ENCODE measurements around the gene NHSL2. TPM values are rescaled to one million over a fixed set of nuclear protein-coding genes. Genes with fewer than 3 reads are reported as not detected.

The NHSL2 gene
- total RNA-seq, 2 experiments from 2014 or later: 0.58 to 0.88 TPM

DNA sequence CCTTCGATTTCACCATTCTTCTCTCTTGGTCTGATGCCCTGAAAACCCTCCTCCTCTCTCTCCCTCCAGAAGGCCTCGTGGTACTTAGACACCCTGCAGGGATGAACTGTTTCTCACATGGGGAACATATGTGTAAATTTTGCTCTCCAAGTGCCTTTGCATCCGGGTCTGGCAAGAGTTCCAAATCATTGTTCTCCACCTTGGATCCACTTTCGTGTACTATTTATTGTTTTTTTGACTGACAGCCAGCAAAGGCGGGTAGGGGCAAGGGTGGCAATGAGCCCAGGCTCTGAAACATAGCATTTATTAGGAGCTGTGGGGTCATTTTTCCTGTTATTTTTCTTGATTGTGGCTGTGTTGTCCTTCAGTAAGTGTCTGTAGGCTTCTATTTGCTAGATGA, 139.4 kb downstream of the NHSL2 start:
- intact Hi-C loops (cut with micrococcal nuclease): no loop called here
- POLR2A ChIA-PET: no interaction called here
- H3K9me3 Mint-ChIP-seq: no peaks in the 10 kb centered on the region

DNA sequence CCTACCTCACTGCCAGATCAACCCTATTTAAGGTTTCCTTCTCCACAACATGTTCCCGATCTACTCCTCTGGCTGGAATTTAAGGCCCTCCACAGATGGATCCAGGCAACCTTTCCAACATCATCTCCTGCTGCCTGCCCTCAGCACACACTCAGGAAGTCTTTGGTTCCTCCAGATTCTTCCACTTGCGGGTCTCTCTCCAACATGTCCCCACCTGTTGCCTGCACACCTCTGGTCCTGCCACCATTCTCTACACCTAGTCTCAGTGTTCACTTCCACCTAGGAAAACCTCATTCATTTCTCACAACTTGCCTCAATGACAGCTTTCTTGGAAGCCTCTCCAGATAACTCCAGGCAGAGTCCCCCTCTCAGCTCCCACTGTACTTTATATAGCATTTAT, 140.9 kb downstream of the NHSL2 start:
- intact Hi-C loops (cut with micrococcal nuclease): no loop called here
- H3K9me3 Mint-ChIP-seq: no peaks in the 10 kb centered on the region
- H3K27ac Mint-ChIP-seq: no peak overlapping the region
- no peak for TF ChIP-seq CTCF (IDR thresholded peaks at IDR 0.05)
- DNase-seq (no peak), ATAC-seq (no peak)
- H3K36me3 Mint-ChIP-seq (ENCODE audit: low read depth): no peaks in the 10 kb centered on the region
- CTCF ChIA-PET: no interaction called here
- H3K27me3 Mint-ChIP-seq: peaks cover 1% of the 10 kb centered on the region
- H3K4me1 Mint-ChIP-seq (ENCODE audit: low read depth): peaks cover 1% of the 10 kb centered on the region
- POLR2A ChIA-PET: no interaction called here
- H3K4me3 Mint-ChIP-seq: no peak overlapping the region

More for the DNA sequence above, 139.4 kb downstream of the NHSL2 start:
- H3K36me3 Mint-ChIP-seq (ENCODE audit: low read depth): no peaks in the 10 kb centered on the region
- H3K4me1 Mint-ChIP-seq (ENCODE audit: low read depth): peaks cover 8% of the 10 kb centered on the region
- no peak for TF ChIP-seq CTCF (IDR thresholded peaks at IDR 0.05)
- H3K27ac Mint-ChIP-seq: no peak overlapping the region
- ATAC-seq: no peak
- no peak overlapping the region for H3K4me3 Mint-ChIP-seq
- CTCF ChIA-PET: no interaction called here
- peaks cover 1% of the 10 kb centered on the region for H3K27me3 Mint-ChIP-seq
- DNase-seq: no peak

DNA sequence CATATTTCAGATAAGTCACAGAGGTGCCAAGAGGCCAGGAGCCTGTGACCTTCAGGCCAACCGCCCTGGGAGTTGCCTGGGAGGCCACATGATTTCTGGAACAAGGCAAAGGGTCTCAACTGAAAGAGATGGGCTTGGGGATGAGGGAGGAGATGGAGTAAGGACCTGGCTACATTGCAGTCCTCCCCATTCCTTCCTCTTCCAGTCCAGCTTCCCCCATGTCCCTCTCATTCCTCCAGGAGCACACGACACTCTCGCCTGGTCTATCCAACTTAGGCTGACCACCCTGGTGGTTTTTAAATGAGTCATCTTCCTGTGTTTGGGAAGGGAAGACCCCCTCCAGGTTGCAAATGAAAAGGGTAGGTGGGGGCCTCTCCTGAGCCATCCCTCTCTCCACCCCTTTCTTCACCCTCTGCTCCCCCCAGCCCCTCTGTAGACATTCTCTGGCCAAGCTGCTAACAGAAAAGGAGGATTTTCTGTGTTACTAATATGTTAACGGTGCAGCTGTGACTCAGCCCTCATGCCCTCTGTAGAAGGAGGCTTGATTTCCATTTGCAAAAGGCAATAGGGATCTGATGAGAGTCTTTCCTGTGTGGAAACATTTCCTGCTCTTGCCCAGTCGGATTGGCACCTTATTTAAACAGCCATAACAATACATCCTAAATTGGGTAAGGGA, 141.9 kb downstream of the NHSL2 start:
- no peak for DNase-seq
- ChIA-PET CTCF (no interaction called here), POLR2A (no interaction called here)
- H3K27ac Mint-ChIP-seq: no peak overlapping the region
- H3K27me3 Mint-ChIP-seq: peaks cover 1% of the 10 kb centered on the region
- H3K4me1 Mint-ChIP-seq (ENCODE audit: low read depth): no peaks in the 10 kb centered on the region
- H3K36me3 Mint-ChIP-seq (ENCODE audit: low read depth): no peaks in the 10 kb centered on the region
- no peak for ATAC-seq
- intact Hi-C loops (cut with micrococcal nuclease): no loop called here
- H3K9me3 Mint-ChIP-seq: no peaks in the 10 kb centered on the region
- no peak for TF ChIP-seq CTCF (IDR thresholded peaks at IDR 0.05)
- H3K4me3 Mint-ChIP-seq: no peak overlapping the region

GRCh38 chrX:72053508-72053907, 142.9 kb downstream of the NHSL2 start:
- ChIA-PET POLR2A (no interaction called here), CTCF (no interaction called here)
- ATAC-seq (no peak), DNase-seq (no peak)
- Mint-ChIP-seq H3K4me3 (no peak overlapping the region), H3K4me1 (ENCODE audit: low read depth) (no peaks in the 10 kb centered on the region), H3K27ac (no peak overlapping the region), H3K9me3 (no peaks in the 10 kb centered on the region), H3K27me3 (peaks cover 1% of the 10 kb centered on the region), H3K36me3 (ENCODE audit: low read depth) (no peaks in the 10 kb centered on the region)
- no peak for TF ChIP-seq CTCF (IDR thresholded peaks at IDR 0.05)
- intact Hi-C loops (cut with micrococcal nuclease): no loop called here

DNA sequence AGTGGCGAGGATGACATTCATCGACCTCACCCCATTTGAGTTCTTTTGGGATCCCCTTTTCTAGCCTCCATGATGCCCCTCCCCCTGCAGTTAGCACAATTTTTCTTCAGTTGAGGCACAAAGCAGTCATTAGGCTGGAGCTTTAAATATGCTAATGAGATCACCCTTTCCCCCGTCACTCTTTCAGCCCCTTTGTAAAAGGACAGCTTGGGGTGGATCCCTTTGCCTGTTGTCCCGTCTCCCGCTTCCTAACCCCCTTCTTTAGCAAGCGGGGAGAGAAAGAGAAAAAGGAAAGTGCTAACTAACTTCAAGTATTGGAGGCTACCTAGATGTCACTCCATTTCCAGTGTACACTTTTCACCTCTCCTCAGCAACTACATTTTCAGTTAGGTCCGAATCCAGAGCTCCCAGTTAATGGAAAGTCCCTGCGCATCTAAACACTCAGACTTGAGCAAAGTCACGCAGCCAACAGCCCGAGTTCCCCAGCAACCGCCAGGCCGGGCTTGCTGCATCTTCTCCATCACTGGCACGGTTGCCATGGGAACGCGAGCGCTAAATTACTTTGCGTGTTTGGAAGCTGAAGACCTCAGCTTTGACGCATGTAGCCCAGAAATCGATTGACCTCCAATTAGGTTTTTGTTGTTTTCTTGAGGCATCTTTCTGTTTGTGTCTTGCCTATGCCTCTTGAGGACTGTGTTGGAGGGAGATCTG, 144.3 kb downstream of the NHSL2 start:
- ChIA-PET POLR2A (interaction anchor here (1.1 kb wide), 1 partner anchor 13 kb away, joined by 3 read pairs; no protein-coding TSS in a partner anchor), CTCF (interaction anchor here (1.2 kb wide), 1 partner anchor 36 kb away, joined by 3 read pairs; no protein-coding TSS in a partner anchor)
- Mint-ChIP-seq H3K36me3 (ENCODE audit: low read depth) (no peaks in the 10 kb centered on the region), H3K27me3 (peaks cover 3% of the 10 kb centered on the region), H3K4me1 (ENCODE audit: low read depth) (no peaks in the 10 kb centered on the region), H3K9me3 (no peaks in the 10 kb centered on the region), H3K27ac (no peak overlapping the region), H3K4me3 (no peak overlapping the region)
- intact Hi-C loops (cut with micrococcal nuclease): no loop called here
- TF ChIP-seq CTCF (IDR thresholded peaks at IDR 0.05): no peak
- ATAC-seq (no peak), DNase-seq (no peak)
